NCI-H2029 treated with DMSO at 0.1 percent for 48 hours (cell line): ENCODE data around the gene HRH2.
"Not testable (repeated sequence)": the region's sequence is repeated elsewhere in the genome, so short reads cannot be mapped to it uniquely, and the experiment has no call there.

Experiments used
- DNase-seq: peaks from one replicate; lab custom pipeline; 2025; lab: John Stamatoyannopoulos, UW

The HRH2 gene

DNA sequence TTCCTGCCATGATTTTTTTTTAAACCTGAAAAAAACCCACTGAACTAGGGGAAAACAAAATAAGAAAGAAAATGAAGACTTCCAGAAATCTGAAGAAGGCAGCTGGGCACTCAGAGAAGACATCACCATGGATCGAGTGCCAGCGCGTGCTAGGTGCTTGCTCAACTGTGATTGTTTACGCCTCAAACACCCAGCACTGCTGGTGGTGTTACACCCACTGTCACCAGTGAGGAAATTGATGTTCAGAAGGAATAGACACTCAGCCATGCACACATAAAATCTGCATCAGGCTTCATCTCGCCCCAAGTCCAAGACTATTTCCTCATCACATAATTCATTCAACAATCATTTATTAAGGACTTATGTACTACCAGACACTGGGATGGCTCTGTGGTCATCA, 82.1 kb downstream of the HRH2 start:
- no peak for DNase-seq

DNA sequence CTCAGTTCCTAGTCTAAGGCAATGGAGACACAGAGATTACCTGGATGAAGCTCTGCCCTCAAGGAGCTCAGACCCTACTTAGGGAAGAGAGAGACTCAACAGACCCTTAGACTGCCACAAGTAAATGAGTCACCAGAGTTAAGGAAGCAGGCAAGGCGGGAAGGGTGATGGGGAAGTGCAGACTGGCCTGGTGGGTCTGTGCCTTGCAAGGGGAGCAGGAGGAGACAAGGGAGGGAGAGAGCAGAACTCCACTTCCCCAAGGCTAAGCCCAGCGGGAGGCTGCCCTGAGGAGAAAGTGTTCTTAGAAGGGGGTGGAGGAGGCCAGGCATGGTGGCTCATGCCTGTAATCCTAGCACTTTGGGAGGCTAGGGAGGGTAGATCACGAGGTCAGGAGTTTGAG, 83.7 kb downstream of the HRH2 start:
- no peak for DNase-seq

DNA sequence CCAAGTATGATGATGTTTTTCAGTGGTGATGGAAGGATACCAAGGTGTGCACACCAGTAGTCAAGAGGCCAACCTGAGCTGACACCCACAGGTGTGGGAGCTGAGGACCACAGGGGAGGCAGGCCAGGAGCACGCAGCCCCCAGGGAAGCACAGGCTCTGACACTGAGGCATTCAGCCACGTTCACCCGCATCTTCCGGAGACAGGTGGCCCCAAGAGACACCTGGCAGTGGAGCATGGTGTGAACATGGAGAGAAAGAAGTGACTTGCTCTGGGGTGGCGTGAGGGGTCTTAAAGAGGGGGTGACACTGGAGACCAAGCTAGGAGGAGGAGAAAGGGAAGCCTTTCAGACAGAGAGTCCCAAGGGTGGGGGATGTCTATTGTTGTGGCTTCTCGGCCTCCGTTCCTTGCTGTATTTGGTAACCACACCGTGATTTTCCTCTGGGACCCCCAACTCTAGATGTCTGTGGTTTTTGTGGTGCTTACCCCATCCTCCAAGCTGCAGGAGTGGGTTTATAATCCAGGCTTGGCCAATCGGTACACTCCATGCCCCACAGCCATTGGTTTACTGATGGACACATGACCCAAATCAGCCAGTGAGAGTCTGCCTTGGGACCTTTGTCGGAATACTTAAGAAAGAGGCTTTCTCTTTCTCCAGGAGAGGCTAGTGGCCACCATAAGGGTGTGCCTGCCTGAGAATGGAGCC, 84.6 kb downstream of the HRH2 start:
- no peak for DNase-seq

DNA sequence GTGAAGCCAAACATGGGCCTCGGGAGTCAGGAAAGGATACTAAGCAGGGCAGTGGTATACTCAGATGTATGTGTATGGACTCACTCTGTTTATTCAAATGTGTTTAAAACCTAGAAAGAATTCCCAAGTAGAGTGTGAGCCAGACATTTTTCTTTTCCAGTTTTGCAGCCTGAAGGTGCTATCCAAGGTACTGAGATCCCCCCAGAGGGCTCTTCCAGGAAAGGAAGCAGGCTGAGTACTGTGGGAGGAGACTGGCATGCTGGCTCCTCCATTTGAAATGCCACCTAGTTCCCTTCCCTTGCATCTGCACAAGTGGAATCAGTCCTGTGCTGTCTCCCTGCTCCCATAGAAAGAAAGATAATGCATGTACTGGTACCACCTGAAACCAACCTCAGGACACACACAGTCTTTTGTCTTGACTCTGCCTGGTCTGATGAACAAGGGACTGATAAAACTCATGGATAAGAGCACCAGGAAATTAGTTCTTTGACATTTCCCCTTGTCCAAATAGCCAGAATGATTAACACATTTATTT, 85.9 kb downstream of the HRH2 start:
- DNase-seq = no peak

DNA sequence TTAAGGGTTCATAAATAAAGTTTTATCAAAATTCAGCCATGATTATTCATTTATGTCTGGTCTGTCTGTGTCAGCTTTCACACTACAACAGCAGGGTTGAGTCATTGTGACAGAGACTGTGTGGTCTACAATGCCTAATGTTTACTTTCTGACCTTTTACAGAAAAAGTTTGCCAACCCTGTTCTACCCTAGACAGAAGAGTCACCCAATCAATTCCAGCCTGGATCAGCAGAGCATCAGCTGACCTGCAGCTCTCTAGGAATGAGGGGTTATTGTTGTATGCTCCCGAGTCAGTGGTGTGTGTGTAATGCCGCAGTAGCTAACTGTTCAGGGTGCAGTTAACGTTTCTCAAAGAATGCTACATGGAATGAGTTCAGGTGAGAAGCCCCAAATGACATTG, 87.3 kb downstream of the HRH2 start:
- no peak for DNase-seq

DNA sequence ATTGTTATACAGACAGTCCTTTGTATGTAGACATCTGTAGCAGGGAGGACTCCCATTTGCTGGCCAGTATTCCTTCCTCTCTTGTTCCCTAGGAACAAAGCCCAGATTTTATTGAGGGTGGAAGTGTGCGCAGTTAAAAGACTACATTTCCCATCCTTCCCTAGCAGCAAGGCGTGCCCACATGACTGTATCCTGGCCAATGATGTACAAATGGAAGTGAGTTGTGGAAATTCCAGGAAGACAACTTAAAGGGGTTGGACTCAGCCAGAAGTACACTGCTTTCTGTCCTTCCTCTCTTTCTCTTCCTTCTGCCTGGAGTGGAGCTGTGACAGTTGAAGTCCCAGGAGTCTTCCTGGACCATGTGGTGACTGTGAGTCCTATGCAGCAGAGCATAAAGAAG, 89.0 kb downstream of the HRH2 start:
- no peak for DNase-seq

DNA sequence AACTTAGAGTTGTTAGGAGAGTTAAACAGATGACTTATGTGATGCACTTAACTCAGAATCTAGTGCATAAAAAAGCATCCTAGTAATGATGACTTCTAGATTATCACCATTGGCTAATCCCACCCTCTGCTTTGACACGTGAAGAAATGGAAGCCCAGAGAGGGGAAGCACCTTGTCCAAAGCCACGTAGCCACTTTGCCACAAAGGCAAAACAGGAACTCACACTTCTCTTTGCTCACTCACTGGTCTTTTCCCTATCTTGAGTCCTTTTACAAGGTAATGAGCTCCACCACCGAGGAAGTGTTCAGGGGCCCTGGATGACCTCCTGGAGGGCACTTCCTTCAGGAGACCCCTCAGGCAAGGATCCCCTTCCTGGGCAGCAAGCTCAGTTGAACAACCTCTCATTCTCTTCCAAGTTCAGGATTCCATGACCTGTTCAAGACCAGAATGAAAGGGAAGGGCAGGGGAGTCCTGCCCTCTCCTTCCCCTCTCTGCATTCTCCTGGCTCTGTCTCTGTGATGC, 89.7 kb downstream of the HRH2 start:
- DNase-seq = no peak

DNA sequence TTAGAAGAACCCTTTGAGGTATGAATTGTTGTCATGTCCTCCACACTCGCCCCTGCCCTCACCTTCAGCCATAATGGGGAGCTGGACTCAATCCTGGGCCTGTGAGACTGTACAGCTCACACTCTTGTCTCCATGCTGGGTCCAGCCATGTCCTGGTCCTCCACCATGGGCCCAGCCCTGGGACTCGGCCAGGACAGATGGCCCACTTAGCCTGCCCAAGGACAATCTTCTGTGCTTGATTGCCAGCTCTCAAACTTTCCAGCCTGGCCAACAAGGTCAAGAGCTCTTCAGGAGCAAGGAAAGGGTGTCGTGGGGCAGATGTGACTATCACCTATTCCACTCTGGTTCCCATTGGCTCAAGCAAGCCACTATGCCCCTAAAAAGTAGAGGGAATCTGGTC, 90.8 kb downstream of the HRH2 start:
- DNase-seq = no peak

DNA sequence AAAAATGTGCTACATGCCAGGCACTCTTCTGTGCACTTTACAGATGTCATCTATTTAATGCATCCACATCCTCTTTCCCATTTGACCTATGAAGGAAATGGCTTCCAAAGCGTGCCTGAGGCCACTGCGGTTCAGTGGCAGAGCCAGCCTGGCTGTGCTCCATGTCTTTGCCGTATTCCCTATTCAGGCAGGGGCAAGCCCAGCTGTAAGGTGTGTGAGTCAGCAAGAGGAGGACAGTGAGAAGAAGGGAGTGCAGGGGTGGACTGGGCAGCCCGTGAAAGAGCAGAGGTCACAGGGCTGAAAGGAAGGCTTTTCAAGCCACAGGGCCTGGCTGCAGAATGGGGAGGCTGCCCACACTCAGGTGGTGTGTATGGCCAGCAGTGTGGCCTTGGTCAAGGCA, 91.7 kb downstream of the HRH2 start:
- DNase-seq = no peak

DNA sequence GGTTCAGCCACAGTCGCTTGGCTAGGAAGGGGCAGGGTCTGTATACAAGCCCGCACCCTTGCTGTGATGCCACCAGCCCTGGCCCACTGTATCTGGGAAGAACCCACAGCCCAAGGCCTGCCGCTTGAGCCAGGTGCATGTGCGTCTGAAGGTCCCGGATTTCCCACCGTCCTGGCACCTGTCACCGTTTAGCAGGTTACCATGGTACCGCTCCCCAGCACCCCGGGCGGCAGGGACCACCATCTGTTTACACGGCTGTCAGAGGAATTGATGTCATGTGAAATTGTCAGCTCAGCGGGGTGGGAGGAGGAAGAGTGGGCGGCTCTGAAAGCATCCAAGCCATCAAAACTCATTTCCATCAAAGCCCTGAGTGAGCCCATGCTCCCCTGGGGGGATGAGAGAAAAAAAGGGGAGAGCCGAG, 92.7 kb downstream of the HRH2 start:
- no peak for DNase-seq

DNA sequence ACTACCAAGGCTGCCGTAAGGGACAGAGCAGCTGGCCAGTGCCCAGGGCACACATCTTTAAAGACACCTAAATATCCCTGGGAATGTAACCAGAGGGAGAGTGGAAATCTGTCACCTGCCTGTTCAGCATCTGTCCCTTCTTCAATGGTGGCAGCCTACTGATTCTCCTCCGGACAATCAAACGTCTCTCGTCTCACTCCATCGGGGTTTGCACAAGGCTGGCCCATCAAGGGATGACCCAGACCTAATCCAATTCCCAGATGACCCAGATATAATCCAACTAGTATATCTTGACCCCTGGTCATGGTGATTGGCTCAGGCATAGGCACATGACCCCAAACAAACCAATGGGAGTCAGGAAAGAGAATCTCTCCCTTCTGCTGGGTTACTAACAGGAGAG, 93.5 kb downstream of the HRH2 start:
- no peak for DNase-seq

DNA sequence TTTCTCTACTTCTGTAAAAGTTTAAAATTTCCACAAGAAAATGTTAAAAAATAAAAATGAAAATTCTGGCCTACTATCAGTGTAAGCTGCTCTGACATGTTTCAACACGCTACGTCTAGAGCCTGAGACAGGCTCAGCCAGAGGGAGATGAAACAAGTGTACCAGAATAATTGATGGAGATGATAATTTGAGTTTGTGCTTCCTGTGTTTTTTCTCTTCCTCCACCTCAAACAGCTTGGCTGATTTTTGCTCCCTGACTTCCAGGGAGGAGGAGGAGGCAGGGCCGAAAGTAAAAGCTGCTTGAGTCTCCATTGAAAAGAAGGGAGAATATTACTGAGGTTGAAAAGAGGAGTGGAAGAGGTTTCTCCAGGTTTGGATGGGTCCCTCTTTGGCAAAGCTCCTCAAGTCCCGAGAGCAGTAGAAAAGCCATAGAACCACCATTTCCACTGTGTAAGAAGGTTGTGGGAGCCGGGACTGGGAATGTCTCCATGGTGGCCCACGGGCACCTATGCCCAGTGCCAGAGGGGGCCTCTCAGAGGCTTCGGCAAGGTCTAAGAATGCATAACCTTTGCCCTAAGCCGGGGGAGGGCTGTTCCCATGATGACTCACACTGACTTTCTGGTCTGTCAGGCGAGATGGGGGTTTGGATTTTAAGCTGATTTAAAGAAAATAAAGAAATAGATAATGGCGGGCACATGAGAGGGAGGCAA, 95.1 kb downstream of the HRH2 start:
- DNase-seq = no peak

DNA sequence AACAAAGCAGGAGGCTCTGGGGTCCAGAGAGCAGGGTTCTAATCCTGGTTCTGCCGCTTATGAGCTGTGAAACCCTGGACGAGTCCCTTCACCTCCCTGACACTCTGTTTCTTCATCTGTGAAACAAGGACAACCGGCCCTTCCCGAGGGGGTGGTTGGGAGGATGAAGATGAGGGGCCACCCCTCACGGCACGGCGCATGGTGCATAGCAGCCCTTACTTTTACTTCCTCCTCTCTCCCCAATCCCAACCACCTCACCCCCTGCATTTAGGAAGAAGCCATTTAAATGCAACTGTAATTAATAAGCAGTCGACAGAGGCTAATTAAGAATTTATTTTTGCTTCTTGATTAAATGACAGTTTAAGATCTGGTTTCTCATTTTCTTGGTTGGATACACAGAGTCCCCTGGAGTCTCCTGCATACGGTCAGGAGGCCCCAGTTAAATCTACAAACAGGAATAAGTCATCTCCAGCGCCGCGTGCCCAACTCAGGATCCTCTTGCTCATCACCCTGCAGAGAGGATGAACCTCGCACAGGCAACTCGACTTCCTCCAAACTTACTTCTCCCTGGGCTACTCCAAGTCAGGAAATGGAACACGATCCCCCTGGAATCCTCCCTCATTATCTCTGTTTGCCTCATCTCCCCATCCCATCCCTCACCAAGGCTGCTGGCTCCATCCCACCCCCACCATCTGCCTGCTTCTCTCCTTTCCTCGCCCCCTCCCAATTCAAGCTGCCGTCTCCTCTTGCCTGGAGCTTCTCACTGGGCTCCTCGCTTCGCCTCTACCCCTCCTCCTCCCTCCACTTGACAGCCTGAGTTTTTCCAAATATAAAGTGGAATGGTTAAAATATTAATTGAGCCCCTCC, 95.9 kb downstream of the HRH2 start:
- DNase-seq = no peak

DNA sequence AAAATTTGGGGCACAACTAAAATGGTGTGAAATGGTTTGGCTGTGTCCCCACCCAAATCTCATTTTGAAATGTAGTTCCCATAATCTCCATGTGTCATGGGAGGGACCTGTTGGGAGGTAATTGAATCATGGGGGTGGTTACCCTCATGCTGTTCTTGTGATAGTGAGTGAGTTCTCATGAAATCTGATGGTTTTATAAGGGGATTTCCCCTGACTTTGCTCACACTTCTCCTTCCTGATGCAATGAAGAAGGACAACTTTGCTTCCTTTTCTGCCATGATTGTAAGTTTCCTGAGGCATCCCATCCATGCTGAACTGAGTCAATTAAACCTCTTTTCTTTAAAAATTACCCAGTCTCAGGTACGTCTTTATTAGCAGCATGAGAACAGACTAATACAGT, 102.1 kb downstream of the HRH2 start:
- DNase-seq = not testable (repeated sequence)
